Kidney (tissue), 14 donors: ENCODE data around the gene DVL1. TPM values are rescaled to one million over a fixed set of nuclear protein-coding genes. Genes with fewer than 3 reads are reported as not detected.
"Not testable (repeated sequence)": the region's sequence is repeated elsewhere in the genome, so short reads cannot be mapped to it uniquely, and the experiment has no call there.

Experiments used
- DNase-seq, 5 donors: peaks; one replicate each; pipeline ENCODE4 v3.0.0-alpha.2; 2013 to 2020
- FAIRE-seq: peaks from 2 replicates; lab custom pipeline; 2012; peaks lifted over from hg19 to GRCh38; lab: Jason Lieb, UNC
- H3K27ac ChIP-seq, 2 donors: one replicate each; pipeline ENCODE4 v1.7.0; 2013; ENCODE audit warnings: low read depth in 2 of 2, low read length in 2 of 2, inconsistent platforms in 1 of 2
- H3K27me3 ChIP-seq: one replicate; pipeline ENCODE4 v1.7.1; 2013; ENCODE audit warnings: low read length, inconsistent platforms; ENCODE audit not compliant: control insufficient read depth, insufficient read depth
- H3K36me3 ChIP-seq, 3 donors: one replicate each; pipeline versions ENCODE4 v1.7.0 to v1.7.1; 2013; ENCODE audit warnings: low read length in 3 of 3, control low read depth in 1 of 3, inconsistent platforms in 1 of 3; ENCODE audit not compliant: insufficient read depth in 3 of 3, control insufficient read depth in 2 of 3
- H3K4me1 ChIP-seq, 3 donors: one replicate each; pipeline versions ENCODE4 v1.7.0 to v1.7.1; 2013; ENCODE audit warnings: low read length in 3 of 3, inconsistent platforms in 1 of 3, low read depth in 1 of 3; ENCODE audit not compliant: control insufficient read depth in 2 of 3, insufficient read depth in 2 of 3
- H3K4me3 ChIP-seq, 3 donors: one replicate each; pipeline versions ENCODE4 v1.7.0 to v1.8.1; 2013; ENCODE audit warnings: low read length in 3 of 3, control low read depth in 1 of 3, inconsistent platforms in 1 of 3
- H3K9ac ChIP-seq, 3 donors: one replicate each; pipeline versions ENCODE4 v1.7.0 to v1.7.1; 2013; ENCODE audit warnings: low read length in 3 of 3, control low read depth in 1 of 3, inconsistent platforms in 1 of 3
- H3K9me3 ChIP-seq, 3 donors: one replicate each; pipeline versions ENCODE4 v1.7.0 to v1.7.1; 2013; ENCODE audit warnings: low read length in 3 of 3, control low read depth in 1 of 3, inconsistent platforms in 1 of 3; ENCODE audit not compliant: control insufficient read depth in 2 of 3, insufficient read depth in 1 of 3
- intact Hi-C: fragments of 100-400 bp; cut with DNase I; formaldehyde crosslinking; loops from one replicate; pipeline ENCODE4 v1.11.1; 2022
- polyA plus RNA-seq: library from polyadenylated mRNA; stranded (reverse); fragments of 350-450 nt; fragmentation: Illumina TruSeq; extraction: RNeasy Lipid Tissue Mini Kit (QIAGEN cat#74804); gene quantifications from one replicate; pipeline ENCODE4 v1.2.3, GENCODE V29; 2014; ENCODE audit warnings: low read depth, low replicate concordance; ENCODE audit not compliant: insufficient read depth
- total RNA-seq: library from RNA; stranded (reverse); fragmentation: NEBNext Ultra II Directional; extraction: Animal tissue kit (Norgen Biotek cat#: 25700); gene quantifications from one replicate; pipeline ENCODE4 v1.2.1, GENCODE V29; 2021
- TF ChIP-seq, protein P1 (sequence below): IDR thresholded peaks from 3 replicates; pipeline ENCODE4 v1.5.1; 2012; ENCODE audit warnings: mild to moderate bottlenecking, moderate library complexity, borderline replicate concordance; ENCODE audit not compliant: insufficient read depth; ENCODE audit errors: extremely low read depth
- donor health status: control.
- donor health status: control.
- donor health status: control.
- donor health status: control.
- donor health status: control.
- donor health status: DM: yes; HTN: yes; CAD: no.
- donor health status: Normal renal cell carcinoma (clear cell type).

The DVL1 gene
- total and polyA plus RNA-seq, 2 donors from 2014 or later = 32.5 to 55.0 TPM

DNA sequence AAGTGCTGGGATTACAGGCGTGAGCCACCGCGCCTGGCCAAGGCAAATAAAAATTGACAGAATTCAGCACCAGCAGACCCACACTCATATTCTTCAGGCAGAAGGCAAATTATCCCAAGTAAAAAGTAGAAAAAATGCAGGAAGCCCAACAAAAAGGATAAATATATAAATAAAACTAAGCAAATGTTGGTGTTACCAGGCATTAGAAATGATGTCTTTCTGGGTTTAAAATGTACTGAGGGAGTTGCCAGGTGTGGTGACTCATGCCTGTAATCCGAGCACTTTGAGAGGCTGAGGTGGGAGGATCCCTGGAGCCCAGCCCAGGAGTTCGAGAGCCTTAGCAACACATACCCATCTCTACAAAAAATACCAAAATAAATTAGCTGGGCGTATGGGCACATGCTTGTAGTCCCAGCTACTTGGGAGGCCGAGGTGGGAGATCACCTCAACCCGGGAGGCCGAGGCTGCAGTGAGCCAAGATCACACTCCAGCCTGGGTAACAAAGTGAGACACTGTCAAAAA is 31.0 kb downstream of the DVL1 start:
- intact Hi-C loops = no loop called here
- H3K27ac ChIP-seq = no peak overlapping the region
- no peak for DNase-seq
- peaks cover 0 to 8% (median 5%) of the 10 kb centered on the region in 3 donors for H3K36me3 ChIP-seq
- no peak overlapping the region for H3K4me3 ChIP-seq
- H3K9me3 ChIP-seq = no peaks in the 10 kb centered on the region
- H3K27me3 ChIP-seq = no peaks in the 10 kb centered on the region
- FAIRE-seq = no peak
- TF ChIP-seq, protein P1, sequence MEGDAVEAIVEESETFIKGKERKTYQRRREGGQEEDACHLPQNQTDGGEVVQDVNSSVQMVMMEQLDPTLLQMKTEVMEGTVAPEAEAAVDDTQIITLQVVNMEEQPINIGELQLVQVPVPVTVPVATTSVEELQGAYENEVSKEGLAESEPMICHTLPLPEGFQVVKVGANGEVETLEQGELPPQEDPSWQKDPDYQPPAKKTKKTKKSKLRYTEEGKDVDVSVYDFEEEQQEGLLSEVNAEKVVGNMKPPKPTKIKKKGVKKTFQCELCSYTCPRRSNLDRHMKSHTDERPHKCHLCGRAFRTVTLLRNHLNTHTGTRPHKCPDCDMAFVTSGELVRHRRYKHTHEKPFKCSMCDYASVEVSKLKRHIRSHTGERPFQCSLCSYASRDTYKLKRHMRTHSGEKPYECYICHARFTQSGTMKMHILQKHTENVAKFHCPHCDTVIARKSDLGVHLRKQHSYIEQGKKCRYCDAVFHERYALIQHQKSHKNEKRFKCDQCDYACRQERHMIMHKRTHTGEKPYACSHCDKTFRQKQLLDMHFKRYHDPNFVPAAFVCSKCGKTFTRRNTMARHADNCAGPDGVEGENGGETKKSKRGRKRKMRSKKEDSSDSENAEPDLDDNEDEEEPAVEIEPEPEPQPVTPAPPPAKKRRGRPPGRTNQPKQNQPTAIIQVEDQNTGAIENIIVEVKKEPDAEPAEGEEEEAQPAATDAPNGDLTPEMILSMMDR = no peak
- peaks cover 0 to 5% (median 3%) of the 10 kb centered on the region in 3 donors for H3K4me1 ChIP-seq
- H3K9ac ChIP-seq = no peak overlapping the region

- FAIRE-seq (no peak), DNase-seq (no peak)
- no peaks in the 10 kb centered on the region for H3K4me1 ChIP-seq
- no peak overlapping the region for H3K9ac ChIP-seq
- TF ChIP-seq, protein P1 = no peak
- no peak overlapping the region for H3K4me3 ChIP-seq
- no peak overlapping the region for H3K27ac ChIP-seq
- H3K36me3 ChIP-seq = peaks cover 0 to 11% (median 8%) of the 10 kb centered on the region in 3 donors
- no peaks in the 10 kb centered on the region for H3K27me3 ChIP-seq
- intact Hi-C loops = no loop called here
- H3K9me3 ChIP-seq = no peaks in the 10 kb centered on the region
Observed at GRCh38 chr1:1317420-1317819, 31.8 kb downstream of the DVL1 start.

- intact Hi-C loops, H3K9ac ChIP-seq, H3K27ac ChIP-seq, DNase-seq, H3K9me3 ChIP-seq, H3K4me3 ChIP-seq, H3K27me3 ChIP-seq, FAIRE-seq, H3K4me1 ChIP-seq: not testable (repeated sequence)
- peaks cover 0 to 13% (median 11%) of the 10 kb centered on the region in 3 donors for H3K36me3 ChIP-seq
Observed at GRCh38 chr1:1316199-1316598, 33.0 kb downstream of the DVL1 start.

DNA sequence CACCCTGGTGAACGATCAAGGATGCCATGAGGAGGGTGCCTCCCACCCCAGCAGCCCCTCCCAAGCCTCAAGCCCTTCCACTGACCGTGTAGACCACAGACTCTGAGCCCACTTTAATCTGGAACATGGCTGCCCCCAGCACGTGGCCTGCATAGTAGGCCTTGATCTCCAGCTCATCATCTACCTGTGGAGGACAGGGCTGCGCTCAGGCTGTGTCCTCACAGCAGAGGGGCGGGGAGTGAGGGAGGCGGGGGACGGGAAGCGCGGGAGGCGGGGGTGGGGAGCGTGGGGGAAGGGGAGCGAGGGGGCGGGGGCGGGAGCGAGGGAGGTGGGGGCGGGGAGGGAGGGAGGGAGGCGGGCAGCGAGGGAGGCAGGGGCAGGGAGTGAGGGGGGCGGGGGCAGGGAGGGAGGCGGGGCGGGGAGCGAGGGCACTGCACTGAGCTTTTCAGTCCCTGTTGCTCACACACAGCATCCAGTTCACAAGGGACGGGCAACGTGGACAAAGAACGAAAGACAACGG is 33.7 kb downstream of the DVL1 start:
- FAIRE-seq = no peak
- H3K27ac ChIP-seq = no peak overlapping the region
- TF ChIP-seq, protein P1 = no peak
- H3K27me3 ChIP-seq = no peaks in the 10 kb centered on the region
- no peak overlapping the region for H3K4me3 ChIP-seq
- H3K9me3 ChIP-seq = no peaks in the 10 kb centered on the region
- peak in 3 of 5 donors; percentile 40 to 76 (median 52) for DNase-seq
- H3K9ac ChIP-seq = no peak overlapping the region
- H3K4me1 ChIP-seq = no peaks in the 10 kb centered on the region
- intact Hi-C loops = no loop called here
- H3K36me3 ChIP-seq = peaks cover 0 to 15% (median 11%) of the 10 kb centered on the region in 3 donors
